GM23338 (cell line): ENCODE measurements around the gene SERPINA5. TPM values are rescaled to one million over a fixed set of nuclear protein-coding genes. Genes with fewer than 3 reads are reported as not detected.

Experiments used
- ATAC-seq: fragments of 200-7000 bp; cut with Tn5 transposase; 3 replicates; pipeline ENCODE4 v1.9.1; 2020
- DNase-seq: peaks from one replicate; pipeline ENCODE4 v3.0.0-alpha.2; 2015; ENCODE audit warnings: low spot score
- H2AFZ ChIP-seq: fragments of 200-600 bp; sonication (generic); 2 replicates; pipeline ENCODE4 v1.8.0; 2016; ENCODE audit warnings: antibody characterized with exemption, mild to moderate bottlenecking, moderate library complexity
- H3F3A ChIP-seq: fragments of 200-600 bp; sonication (generic); replicated peaks from 2 replicates; pipeline ENCODE4 v1.8.0; 2017; ENCODE audit warnings: antibody characterized with exemption, mixed run types, low read depth
- H3K27ac ChIP-seq: fragments of 200-600 bp; sonication (generic); 2 replicates; pipeline ENCODE4 v1.6.1; 2016; ENCODE audit warnings: low read depth
- H3K27me3 ChIP-seq: fragments of 200-600 bp; sonication (generic); 2 replicates; pipeline ENCODE4 v1.8.0; 2016; ENCODE audit warnings: mild to moderate bottlenecking, mixed run types, moderate library complexity; ENCODE audit not compliant: insufficient read depth
- H3K36me3 ChIP-seq: fragments of 200-600 bp; sonication (generic); 2 replicates; pipeline ENCODE4 v1.8.0; 2016; ENCODE audit warnings: mild to moderate bottlenecking; ENCODE audit not compliant: insufficient read depth
- H3K4me1 ChIP-seq: fragments of 200-600 bp; sonication (generic); 2 replicates; pipeline ENCODE4 v1.8.0; 2016; ENCODE audit warnings: mild to moderate bottlenecking, moderate library complexity; ENCODE audit not compliant: insufficient read depth
- H3K4me2 ChIP-seq: fragments of 200-600 bp; sonication (generic); 2 replicates; pipeline ENCODE4 v1.7.1; 2017; ENCODE audit warnings: mixed run types
- H3K4me3 ChIP-seq: fragments of 200-600 bp; sonication (generic); 2 replicates; pipeline ENCODE4 v1.6.1; 2016; ENCODE audit warnings: mixed run types
- H3K79me2 ChIP-seq: fragments of 200-600 bp; sonication (generic); replicated peaks from 2 replicates; pipeline ENCODE4 v1.8.0; 2017; ENCODE audit warnings: mild to moderate bottlenecking; ENCODE audit not compliant: insufficient read depth
- H3K9me2 ChIP-seq: fragments of 200-600 bp; sonication (generic); 2 replicates; pipeline ENCODE4 v1.8.0; 2017; ENCODE audit not compliant: insufficient read depth
- H4K20me1 ChIP-seq: fragments of 200-600 bp; sonication (generic); replicated peaks from 2 replicates; pipeline ENCODE4 v1.8.0; 2017; ENCODE audit warnings: mild to moderate bottlenecking; ENCODE audit not compliant: insufficient read depth
- H3K27ac Mint-ChIP-seq: 2 replicates; pipeline ENCODE4 v1.8.0; 2020; ENCODE audit warnings: inconsistent platforms, mild to moderate bottlenecking, moderate library complexity, mixed read lengths
- H3K27me3 Mint-ChIP-seq: 3 replicates; pipeline ENCODE4 v1.8.0; 2022; ENCODE audit warnings: low read depth, mild to moderate bottlenecking, moderate library complexity, mixed read lengths, inconsistent platforms; ENCODE audit not compliant: insufficient read depth, poor library complexity
- H3K36me3 Mint-ChIP-seq: 3 replicates; pipeline ENCODE4 v1.8.0; 2021; ENCODE audit warnings: low read depth, mild to moderate bottlenecking, inconsistent platforms, moderate library complexity, mixed read lengths
- H3K4me1 Mint-ChIP-seq: 3 replicates; pipeline ENCODE4 v1.8.0; 2020; ENCODE audit warnings: mild to moderate bottlenecking, inconsistent platforms, mixed read lengths
- H3K4me3 Mint-ChIP-seq: 3 replicates; pipeline ENCODE4 v1.8.0; 2021; ENCODE audit warnings: moderate library complexity, mild to moderate bottlenecking, inconsistent platforms, mixed read lengths
- H3K9me3 Mint-ChIP-seq: 3 replicates; pipeline ENCODE4 v1.8.0; 2020; ENCODE audit warnings: moderate library complexity, mild to moderate bottlenecking, inconsistent platforms, mixed read lengths
- CREB1 ChIP-seq: fragments of 250-450 bp; sonication (Bioruptor Pico); IDR thresholded peaks from 2 replicates; pipeline ENCODE4 v1.5.0; 2020; ENCODE audit warnings: low read depth, mild to moderate bottlenecking, moderate library complexity
- EZH2phosphoT487 ChIP-seq: fragments of 200-600 bp; sonication (generic); IDR thresholded peaks from one replicate; pipeline ENCODE4 v1.8.1; 2018; ENCODE audit warnings: antibody characterized with exemption; ENCODE audit not compliant: unreplicated experiment
- POLR2AphosphoS5 ChIP-seq: IDR thresholded peaks from 2 replicates; pipeline ENCODE4 v1.6.1; 2016; ENCODE audit warnings: antibody characterized with exemption, low read depth
- REST ChIP-seq: IDR thresholded peaks from one replicate; pipeline ENCODE4 v1.6.1; 2018; ENCODE audit warnings: antibody characterized with exemption; ENCODE audit not compliant: unreplicated experiment
- STAT1 ChIP-seq: IDR thresholded peaks from one replicate; pipeline ENCODE4 v1.6.1; 2016; ENCODE audit warnings: antibody characterized with exemption; ENCODE audit not compliant: unreplicated experiment
- ZNF114 ChIP-seq: fragments of 250-450 bp; sonication (Bioruptor Pico); IDR thresholded peaks from 2 replicates; pipeline ENCODE4 v1.5.0; 2020; ENCODE audit warnings: mild to moderate bottlenecking, moderate library complexity
- ZNF331 ChIP-seq: fragments of 250-450 bp; sonication (Bioruptor Pico); IDR thresholded peaks from 2 replicates; pipeline ENCODE4 v1.5.0; 2020; ENCODE audit warnings: low read depth, mild to moderate bottlenecking, moderate library complexity
- ZNF462 ChIP-seq: fragments of 250-450 bp; sonication (Bioruptor Pico); IDR thresholded peaks from 2 replicates; pipeline ENCODE4 v1.5.0; 2020; ENCODE audit warnings: mild to moderate bottlenecking, moderate library complexity
- polyA plus RNA-seq: library from polyadenylated mRNA; unstranded; fragments of >200 nt; fragmentation: Nextera tagmentation; extraction: Ambion mirVana; gene quantifications from 2 replicates; pipeline ENCODE4 v1.2.1, GENCODE V29; 2016
- total RNA-seq: library from RNA; depleted of rRNA; stranded (reverse); fragments of >200 nt; shearing (Covaris generic); gene quantifications from 2 replicates; pipeline ENCODE4 v1.2.3, GENCODE V29; 2014

The SERPINA5 gene
- total and polyA plus RNA-seq, 2 experiments from 2014 or later = 0.81 to 0.90 TPM

GRCh38 chr14:94611179-94611578, 30.0 kb downstream of the SERPINA5 start (continued):
- TF ChIP-seq EZH2phosphoT487 (no peak), ZNF331 (CRISPR knock-in tag) (no peak), ZNF114 (CRISPR knock-in tag) (no peak)

GRCh38 chr14:94612174-94612573, 30.9 kb downstream of the SERPINA5 start, which contains the start of gene SERPINA3:
Gene SERPINA3 (plus strand): TSS chr14:94612391. CDS start chr14:94614442, 2,051 bp downstream.
- Mint-ChIP-seq H3K27me3 (peaks cover 4% of the 10 kb centered on the region), H3K9me3 (peaks cover 12% of the 10 kb centered on the region), H3K27ac (no peak within 1 kb of the TSS), H3K4me3 (no peak within 1 kb of the TSS), H3K4me1 (peaks cover 5% of the 10 kb centered on the region; the same call in 1 of the 3 replicates), H3K36me3 (peaks cover 5% of the 10 kb centered on the region; the same call in 2 of the 3 replicates)
- Histone ChIP-seq H4K20me1 (no peaks in the 10 kb centered on the region), H2AFZ (no peak within 1 kb of the TSS), H3K4me2 (no peak within 1 kb of the TSS), H3K79me2 (no peaks in the 10 kb centered on the region), H3K4me3 (no peak within 1 kb of the TSS), H3K27ac (no peak within 1 kb of the TSS), H3K4me1 (no peaks in the 10 kb centered on the region), H3F3A (no peaks in the 10 kb centered on the region), H3K27me3 (no peaks in the 10 kb centered on the region), H3K36me3 (no peaks in the 10 kb centered on the region), H3K9me2 (no peaks in the 10 kb centered on the region)
- ATAC-seq (no peak), DNase-seq (no peak)
- no peak for TF ChIP-seq STAT1

GRCh38 chr14:94612580-94613554, 31.6 kb downstream of the SERPINA5 start:
- peaks cover 5% of the 10 kb centered on the region; the same call in 1 of the 3 replicates for H3K4me1 Mint-ChIP-seq

More at GRCh38 chr14:94612580-94613554, 31.6 kb downstream of the SERPINA5 start:
- H3K4me3 Mint-ChIP-seq = no peak overlapping the region
- peaks cover 7% of the 10 kb centered on the region; the same call in 2 of the 3 replicates for H3K36me3 Mint-ChIP-seq
- no peak overlapping the region for H3K27ac ChIP-seq
- no peak for ATAC-seq
- no peak overlapping the region for H3K27ac Mint-ChIP-seq
- no peak for DNase-seq
- H2AFZ ChIP-seq = no peak overlapping the region
- no peaks in the 10 kb centered on the region for H3F3A ChIP-seq
- H3K79me2 ChIP-seq = no peaks in the 10 kb centered on the region
- H4K20me1 ChIP-seq = no peaks in the 10 kb centered on the region
- no peak overlapping the region for H3K4me2 ChIP-seq
- H3K9me2 ChIP-seq = no peaks in the 10 kb centered on the region
- no peaks in the 10 kb centered on the region for H3K4me1 ChIP-seq
- peaks cover 18% of the 10 kb centered on the region for H3K9me3 Mint-ChIP-seq
- TF ChIP-seq ZNF462 (CRISPR knock-in tag) = no peak
- TF ChIP-seq CREB1 = no peak
- TF ChIP-seq POLR2AphosphoS5 = no peak
- peak; percentile 25 for TF ChIP-seq REST
- no peak overlapping the region for H3K4me3 ChIP-seq
- no peaks in the 10 kb centered on the region for H3K36me3 ChIP-seq
- peaks cover 4% of the 10 kb centered on the region for H3K27me3 Mint-ChIP-seq
- H3K27me3 ChIP-seq = no peaks in the 10 kb centered on the region
